ENCODE measurements around the gene KIAA0753. TPM values are rescaled to one million over a fixed set of nuclear protein-coding genes. Genes with fewer than 3 reads are reported as not detected.

KIAA0753 gene
- total RNA-seq, 1 donor from 2014 or later, result 4.5 TPM

DNA sequence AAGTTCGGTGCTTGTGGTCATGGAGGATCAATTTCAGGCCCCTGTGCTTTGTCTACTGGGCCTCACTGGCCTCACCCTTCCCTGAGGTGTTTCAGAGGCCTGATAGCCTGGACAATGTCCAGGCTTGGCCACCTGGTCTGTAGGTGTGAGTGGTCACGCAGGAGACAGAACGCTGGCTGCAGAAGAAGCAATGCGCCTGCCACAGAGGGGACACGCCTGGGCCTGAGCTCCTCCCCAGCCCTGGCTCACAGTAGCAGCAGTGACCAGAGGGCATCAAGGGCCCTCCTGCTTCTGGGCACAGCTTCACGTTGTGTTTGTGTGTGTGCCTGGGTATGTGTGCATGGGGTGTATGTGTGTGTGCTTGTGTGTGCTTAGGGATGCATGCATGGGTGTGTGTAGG, 82.2 kb downstream of the KIAA0753 start:
- intact Hi-C loops (cut with micrococcal nuclease), result no loop called here

DNA sequence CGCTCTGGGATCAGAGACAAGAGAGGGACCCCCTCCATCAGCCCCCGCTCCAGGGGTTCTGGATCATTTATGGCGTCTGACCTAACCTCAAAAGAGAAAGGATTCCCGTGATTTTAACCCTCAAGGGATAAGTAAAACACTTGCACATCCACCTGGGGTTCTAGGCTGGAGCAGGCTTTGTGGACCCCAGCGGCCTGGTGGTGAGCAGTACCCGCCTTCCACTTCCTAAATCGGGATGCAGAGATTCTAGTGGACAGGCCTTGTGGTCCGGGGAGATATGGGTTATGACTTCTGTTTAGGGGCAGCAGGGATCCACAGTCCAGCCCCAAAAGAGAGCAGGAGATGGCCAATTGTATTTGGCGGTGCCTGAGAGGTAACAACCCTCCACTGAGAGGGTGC, 83.5 kb downstream of the KIAA0753 start:
- no peak for DNase-seq
- intact Hi-C loops (cut with micrococcal nuclease), result no loop called here
- no peak for ATAC-seq

More for the DNA sequence above, 82.2 kb downstream of the KIAA0753 start:
- DNase-seq (no peak), ATAC-seq (no peak)

DNA sequence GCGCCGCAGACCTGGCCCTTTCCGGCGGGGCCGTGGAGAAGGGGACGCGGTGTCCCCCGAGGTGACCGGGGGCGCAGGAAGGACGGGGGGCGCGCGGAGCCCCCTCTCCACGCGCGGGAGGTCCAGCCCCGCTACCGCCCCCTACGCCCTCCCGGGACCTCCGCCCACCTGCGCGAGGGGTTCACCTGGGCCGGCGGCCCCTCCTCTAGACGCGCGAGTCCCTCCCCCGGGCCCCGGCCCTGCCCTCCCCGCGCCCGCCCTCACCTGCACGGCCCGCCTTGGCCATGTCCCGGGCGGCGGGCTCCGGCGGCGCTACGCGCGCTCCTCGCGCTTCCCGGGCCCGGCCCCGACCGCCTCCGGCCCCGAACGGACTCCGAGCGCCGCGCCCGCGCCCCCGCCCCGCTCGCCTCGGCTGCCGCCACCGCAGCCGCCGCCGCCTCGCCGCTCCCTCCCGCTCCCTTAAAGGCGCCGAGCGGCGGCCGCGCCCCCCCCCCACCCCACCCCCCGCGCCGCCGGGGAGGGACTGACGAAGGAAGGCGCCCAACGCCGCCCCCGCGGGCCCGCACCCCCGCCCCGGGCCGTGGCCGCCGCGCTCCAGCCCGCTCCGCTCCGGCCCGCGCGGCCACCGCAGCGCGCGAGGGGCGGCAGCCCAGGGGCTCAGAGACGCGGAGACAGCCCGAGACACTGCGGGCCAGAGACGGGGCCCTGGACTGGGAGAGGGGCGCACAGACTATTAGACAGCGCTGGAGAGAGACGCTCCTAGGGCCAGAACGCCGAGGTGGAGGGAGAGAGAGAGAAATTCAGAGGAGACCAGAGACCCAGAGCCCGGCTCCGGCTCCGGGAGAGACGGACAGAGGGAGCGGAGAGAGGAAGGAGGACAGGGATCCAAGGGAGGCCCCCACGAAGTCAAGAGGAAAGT, 84.1 kb downstream of the KIAA0753 start, which contains the start of gene PITPNM3:
TSS of gene PITPNM3 (minus strand) at position 435 of the 919 bp plus-strand sequence. CDS start at position 286, 149 bp downstream.
- ATAC-seq (peak; percentile 39), DNase-seq (no peak)
- intact Hi-C loops (cut with micrococcal nuclease), result no loop called here

DNA sequence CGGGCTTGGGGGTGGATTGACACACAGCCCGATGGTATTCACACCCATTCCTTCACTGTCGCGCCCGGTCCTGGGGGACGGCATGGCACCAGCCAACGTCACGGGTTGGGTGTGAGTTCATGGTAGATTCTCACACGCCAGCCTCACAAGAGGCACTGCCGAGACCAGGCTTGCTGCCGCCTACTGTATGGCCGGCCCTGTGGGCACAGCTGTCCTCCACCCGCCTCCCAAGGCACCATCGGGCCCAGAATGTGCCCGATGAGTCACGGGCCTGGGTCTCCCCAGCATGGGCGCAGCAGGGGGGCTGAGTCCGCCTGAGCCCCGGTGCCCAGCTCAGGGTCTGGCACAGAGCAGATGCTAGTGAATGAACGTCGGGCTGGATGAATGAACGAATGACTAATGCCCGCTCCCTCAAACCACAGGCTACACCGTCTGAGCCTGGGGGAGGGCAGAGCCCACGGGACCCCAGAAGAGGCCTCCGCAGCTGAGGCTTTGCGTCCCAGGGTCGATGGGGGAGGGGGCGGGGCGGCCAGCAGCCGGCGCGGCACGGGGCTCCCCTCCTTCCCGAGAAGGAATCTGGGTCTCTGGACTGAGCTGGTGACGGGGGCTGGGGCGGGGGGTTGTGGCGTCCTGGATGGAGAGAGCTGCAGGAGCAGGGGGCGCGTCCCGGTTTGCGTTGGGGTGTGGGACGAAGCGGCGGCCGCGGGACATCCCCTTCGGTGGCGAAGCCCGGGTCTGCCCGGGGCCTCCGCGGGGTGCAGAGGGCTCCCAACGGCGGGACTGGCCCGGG, 85.0 kb downstream of the KIAA0753 start:
- DNase-seq (peak; percentile 38), ATAC-seq (peak; percentile 61)
- intact Hi-C loops (cut with micrococcal nuclease), result no loop called here

DNA sequence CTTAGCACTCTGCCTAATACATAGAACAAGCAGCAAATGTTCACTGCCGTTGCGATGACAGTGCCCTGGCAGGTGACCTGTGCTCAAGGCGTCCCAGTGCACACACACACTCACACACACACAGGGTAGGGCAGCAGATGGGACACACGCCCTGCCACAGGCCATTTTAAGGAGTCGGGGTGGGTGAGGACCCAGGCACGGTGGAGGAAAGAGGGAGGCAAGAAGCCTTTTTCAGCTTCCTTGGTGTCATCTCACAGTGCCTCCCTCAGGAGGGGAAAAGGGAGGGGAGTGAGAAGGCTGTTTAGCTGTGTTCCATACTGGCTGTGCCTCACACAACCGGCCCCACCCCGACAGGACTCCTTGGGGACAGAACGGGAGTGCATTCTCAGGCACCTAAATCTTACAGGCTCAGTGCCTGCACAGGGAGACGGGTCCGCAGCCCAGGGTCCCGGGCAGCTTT, 85.6 kb downstream of the KIAA0753 start:
- no peak for DNase-seq
- ATAC-seq, result no peak

DNA sequence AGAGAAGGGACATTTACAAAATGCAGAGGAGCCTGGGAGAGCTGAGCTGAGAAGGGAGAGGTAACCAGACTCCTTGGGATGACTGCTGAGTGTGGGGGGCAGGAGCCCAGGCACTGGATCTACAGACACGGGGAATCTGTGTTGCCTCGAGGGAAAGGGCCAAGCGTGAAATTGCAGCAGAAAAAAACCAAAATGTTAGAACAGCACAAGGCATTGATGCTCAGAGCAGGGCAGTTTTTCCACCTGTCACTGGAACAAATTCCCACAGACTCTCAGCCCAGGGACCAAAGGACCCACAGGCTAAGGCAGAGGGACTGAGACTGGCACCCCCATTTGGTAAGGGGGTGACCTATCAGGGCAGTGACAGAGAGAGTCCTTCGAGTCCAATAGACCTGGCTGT, 86.2 kb downstream of the KIAA0753 start:
- intact Hi-C loops (cut with micrococcal nuclease), result no loop called here
- no peak for DNase-seq
- ATAC-seq, result no peak

More for the DNA sequence above, 85.6 kb downstream of the KIAA0753 start:
- intact Hi-C loops (cut with micrococcal nuclease), result no loop called here

DNA sequence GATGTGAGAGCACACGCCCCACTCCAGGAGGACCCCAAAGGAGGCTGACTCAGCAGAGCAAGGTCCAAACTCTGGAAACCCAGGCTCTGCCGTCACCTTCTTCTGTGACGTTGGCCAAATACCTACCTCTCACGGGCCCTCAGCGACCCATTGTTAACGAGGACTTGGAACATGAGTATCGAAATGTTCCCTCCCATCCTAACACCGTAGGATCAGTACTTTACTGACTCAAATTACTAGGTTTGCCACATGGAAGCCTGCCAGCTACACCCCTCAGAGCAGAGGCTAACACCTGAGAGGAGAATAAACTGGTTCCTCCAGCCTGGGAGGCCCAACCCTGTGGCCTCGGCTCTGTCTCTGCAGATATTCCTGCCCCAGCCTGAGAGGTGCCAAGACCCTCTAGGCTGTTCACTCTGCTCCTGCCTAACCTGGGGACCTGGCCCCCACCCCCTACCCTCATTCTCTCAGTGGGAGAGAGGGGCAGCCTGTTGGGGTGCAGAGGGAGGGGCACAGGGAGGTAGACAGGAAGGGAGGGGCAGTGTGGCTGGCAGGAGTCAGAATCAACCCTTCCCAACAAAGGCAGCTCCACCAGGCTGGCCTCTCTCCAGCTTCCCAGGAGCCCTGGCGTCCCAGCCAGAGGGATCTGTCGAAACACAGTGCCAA, 88.5 kb downstream of the KIAA0753 start:
- intact Hi-C loops (cut with micrococcal nuclease), result no loop called here
- ATAC-seq (peak; percentile 23), DNase-seq (peak; percentile 36)

DNA sequence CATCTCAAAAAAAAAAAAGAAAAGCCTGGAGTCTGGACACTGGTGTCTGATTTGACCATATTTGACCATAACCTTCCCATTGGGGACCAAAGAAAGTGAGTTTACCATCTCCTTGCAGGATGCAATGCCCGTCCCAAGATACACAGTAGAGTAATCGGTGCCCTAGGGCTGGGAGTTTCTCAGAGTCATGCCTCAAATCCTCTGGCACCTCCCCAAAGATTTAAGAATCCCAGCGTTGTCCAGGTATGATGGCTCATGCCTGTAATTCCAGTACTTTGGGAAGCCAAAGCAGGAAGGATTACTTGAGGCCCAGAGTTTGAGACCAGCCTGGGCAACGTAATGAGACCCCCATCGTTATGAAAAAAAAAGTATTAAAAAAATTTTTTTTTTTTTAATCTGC, 89.2 kb downstream of the KIAA0753 start:
- intact Hi-C loops (cut with micrococcal nuclease), result no loop called here
- ATAC-seq, result no peak

DNA sequence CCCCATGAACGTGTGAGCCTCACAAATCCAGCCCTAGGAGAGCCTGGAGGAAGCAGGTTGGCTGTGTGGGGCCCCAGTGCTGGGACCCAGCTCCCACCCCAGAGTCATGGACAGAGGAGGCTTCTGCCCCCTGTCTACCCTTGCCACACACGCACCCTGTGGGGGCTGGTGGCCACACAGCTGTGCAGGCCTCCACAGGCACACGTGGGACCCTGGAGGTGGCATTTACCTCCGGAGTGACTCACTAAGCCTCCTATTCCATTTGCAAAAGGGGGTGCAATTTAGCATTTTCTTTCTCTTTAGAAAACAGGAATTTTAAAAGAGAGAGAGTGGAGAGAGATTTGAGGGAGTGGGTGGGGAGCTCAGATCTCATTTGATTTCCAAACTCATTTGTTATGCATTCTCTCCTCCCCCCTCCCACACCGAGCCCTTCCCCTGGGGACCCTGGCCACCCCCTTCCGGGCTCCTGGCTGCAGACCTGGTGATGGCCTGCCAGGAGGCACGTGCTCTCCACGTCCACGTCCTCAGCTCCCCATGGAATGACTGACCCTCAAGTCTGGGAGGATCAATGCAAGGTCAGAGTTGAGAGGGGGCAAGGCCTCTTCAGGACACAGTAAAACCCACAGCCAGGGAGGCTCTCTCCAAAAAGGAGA, 91.0 kb downstream of the KIAA0753 start:
- DNase-seq, result no peak
- intact Hi-C loops (cut with micrococcal nuclease), result no loop called here
- ATAC-seq, result no peak

More for the DNA sequence above, 89.2 kb downstream of the KIAA0753 start:
- DNase-seq, result no peak

DNA sequence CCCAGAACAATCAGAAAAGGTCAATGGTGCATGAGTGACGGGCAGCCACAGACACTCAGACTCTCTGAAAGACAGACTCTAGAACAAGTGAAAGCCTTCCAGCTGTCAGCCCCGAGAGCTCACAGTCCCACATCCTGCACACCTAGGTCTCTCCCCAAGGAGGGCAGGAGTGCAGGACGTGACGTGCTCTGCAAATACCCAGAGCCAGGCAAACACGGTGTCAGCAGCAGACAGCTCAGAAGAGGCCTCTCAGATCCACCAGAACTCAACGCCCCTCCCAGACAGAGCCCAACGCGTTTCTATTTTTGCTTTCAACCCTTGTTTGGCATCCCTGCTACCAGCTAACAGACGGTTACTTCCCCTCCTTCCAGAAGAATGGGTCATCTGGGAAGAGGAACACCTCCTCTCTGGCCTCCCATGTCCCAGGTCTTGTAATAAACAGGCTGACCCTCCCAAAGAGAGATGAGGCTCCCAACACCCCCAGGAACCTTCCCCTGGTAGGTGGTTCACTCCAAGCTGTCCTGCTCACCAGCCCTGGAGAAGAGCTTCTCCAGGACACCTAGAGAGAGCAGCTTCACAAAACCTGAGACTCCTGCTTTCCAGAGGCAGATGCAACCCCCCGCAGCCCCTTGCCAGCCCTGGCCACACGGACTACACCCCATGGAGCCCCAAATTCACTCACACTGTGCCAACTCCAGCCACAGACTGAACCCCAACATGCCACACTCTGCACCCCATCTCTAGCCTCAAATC, 91.8 kb downstream of the KIAA0753 start:
- peak; percentile 36 for DNase-seq
- intact Hi-C loops (cut with micrococcal nuclease), result no loop called here
- peak; percentile 88 for ATAC-seq

DNA sequence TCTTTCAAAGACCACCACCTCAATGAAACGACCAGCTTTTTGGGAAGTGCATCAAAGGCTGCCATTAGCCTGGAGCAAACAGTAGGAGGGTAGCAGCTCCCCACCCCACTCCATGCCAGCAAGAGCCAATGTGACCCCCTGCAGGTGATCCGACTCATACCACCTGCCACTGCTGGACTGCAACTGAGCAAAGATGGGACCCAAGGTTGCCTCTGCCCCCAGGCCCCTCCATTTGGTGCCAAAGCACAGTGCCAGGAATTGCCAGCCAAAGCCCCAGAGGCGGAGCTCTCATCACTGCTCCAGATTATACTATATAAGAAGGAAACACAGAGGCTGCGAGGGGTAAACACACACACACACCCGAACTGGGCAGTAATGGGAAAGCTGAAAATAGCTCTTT, 92.5 kb downstream of the KIAA0753 start:
- ATAC-seq, result no peak

DNA sequence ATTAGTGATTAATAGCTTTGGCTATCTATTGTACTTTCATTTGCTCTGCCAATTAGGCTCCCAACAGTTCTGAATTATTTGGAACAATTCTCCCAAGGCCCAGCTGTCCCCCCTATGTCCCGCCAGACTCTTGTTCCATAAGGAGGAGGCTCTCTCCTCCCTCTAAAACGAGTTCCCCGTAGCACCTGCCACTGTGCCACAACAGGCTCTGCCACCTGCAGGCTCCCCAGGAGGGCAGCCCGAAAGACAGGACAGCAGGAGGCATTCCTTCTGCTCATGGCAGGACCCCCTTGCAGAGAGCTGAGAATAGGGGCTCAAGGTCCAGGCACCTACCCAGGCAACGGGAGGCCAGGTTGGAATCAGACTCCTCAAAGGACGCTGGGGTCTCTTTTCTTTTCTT, 93.2 kb downstream of the KIAA0753 start:
- DNase-seq, result no peak

More for the DNA sequence above, 92.5 kb downstream of the KIAA0753 start:
- intact Hi-C loops (cut with micrococcal nuclease), result no loop called here
- DNase-seq, result no peak

DNA sequence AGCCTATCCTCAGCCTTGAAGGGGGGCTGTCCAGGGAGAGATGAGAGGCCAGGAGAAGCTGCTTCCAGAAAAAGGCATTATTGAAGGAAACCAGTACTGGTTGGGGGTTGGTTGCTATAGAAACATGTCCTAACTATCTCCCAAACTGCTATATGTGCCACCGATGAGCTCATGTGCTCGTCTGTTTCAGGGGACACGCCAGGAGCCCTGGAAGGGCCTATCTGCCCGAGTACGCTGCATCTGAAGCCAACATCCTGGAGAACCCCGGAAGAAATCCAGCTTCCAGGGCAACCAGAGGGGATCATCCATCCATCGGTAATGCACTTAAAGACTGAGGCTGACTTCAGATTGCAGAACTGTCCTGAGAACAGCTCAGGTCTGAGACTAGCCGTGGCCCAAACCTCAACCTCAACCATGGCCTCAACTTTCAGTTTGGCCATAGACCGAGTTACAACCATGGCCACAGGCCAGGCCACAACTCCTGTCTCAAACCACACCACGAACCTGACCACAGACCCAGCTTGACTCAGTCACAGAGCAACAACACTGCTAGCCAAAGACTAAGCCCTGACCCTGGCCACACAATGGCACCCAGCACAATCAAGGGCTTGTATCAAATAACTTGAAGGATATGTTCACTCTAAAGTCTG, 94.3 kb downstream of the KIAA0753 start:
- intact Hi-C loops (cut with micrococcal nuclease), result no loop called here
- DNase-seq (no peak), ATAC-seq (no peak)

More for the DNA sequence above, 93.2 kb downstream of the KIAA0753 start:
- ATAC-seq, result no peak
- intact Hi-C loops (cut with micrococcal nuclease), result no loop called here

DNA sequence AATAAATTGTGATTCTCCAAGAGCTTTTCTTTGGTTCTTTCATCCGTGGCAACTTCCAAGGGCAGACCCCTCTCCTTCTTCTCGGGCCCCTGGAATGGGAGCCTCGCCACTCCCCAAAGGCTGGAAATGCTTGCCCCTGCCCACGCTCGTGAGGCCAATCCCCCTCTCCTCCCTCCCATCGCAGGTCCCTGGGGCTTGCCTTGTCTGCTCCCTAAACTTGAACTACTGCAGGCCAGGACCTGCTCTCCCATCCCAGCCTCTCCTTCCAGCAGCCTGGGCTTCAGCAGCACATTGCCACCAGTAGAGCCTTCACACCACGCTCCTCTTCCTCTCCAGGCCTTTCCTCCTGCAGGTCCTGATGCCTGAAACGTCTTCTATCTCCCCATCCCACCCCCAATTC, 95.2 kb downstream of the KIAA0753 start:
- DNase-seq (no peak), ATAC-seq (no peak)
- intact Hi-C loops (cut with micrococcal nuclease), result no loop called here

DNA sequence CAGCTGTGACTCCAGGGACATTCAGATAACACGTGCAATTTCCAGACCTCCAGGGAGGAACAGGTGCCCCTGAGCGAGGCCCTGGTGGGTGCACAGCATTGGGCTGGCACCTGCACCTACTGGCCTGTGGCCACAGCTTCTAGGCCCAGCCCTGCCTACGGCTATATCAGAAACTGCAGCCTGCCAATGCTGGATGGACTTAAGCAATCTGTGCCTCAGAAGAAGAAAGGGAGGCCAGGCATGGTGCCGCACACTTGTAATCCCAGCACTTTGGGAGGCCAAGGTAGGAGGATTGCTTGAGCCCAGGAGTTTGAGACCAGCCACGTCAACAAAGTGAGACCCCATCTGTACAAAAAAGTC, 96.5 kb downstream of the KIAA0753 start:
- ATAC-seq (no peak), DNase-seq (no peak)
- intact Hi-C loops (cut with micrococcal nuclease), result no loop called here

DNA sequence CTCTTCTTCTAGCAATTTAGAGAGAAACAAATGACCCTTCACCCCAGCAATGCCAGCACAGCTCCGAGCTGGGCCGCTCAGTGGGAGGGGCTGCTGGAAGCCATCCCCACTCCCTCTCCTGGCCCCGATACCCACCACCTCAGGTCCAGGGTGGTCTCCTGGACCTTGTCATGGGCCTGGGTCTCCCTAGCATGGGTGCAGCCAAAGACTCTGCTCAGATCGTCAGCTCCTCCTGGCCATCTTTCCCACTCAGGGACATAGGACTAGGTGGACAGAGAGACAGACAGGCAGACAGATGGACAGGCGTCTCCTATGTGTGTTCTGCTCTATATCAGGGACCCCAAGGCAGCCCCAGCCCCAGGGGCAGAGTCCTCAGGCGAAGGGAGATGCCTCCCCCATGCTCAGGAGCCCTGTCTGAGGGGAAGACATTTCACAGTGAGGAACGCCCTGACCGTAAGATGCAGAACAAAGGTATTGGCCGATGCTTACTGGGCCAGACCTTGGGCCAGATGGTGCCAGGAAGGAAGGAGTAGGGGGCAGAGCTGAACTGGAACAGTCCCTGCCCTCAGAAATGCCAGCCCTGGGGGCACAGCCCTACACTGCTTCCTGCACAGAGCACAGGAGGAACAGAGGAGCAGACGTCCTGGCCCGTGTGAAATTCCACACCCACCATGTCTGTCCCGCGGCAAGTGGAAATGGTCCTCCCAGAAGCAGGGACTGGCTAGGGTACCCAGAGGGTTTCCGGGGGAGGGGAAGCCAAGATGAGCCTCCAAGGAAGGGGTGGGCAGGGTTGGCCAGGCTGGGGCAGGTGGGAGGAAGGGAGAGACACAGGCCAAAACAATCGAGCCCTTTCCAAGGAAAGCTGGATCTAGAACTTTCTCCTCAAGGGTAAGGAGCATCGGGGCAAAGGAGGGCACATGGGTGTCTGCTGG, 97.2 kb downstream of the KIAA0753 start:
- ATAC-seq (no peak), DNase-seq (no peak)
- intact Hi-C loops (cut with micrococcal nuclease), result no loop called here

DNA sequence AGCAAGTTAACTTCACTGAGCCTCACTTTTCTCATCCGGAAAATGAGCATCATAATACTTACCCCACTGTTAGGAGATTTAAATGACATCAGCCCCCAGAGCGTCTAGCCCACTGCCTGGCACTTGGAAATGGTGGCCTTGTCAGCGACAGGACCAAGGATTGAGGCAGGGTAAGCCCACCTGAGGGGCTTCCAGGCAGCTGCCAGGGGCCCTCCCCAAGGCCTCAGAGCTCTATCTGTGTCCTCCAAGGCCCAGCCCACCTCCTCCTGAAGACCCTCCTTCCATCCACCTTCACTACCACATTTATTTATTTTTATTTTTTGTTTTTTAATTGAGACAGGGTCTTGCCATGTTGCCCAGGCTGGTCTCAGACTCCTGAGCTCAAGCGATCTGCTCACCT, 97.9 kb downstream of the KIAA0753 start:
- DNase-seq (no peak), ATAC-seq (no peak)
- intact Hi-C loops (cut with micrococcal nuclease), result no loop called here
